BLaER1 treated with 17β-estradiol and CSF1 and Interleukin-3, amounts not matched to agents 10 nM and 100 nM (cell line): Measurements from ENCODE around the gene ABLIM2.
"Not testable (repeated sequence)": the region's sequence is repeated elsewhere in the genome, so short reads cannot be mapped to it uniquely, and the experiment has no call there.

Experiments used
- H3K27ac ChIP-seq, 11 experiments: shearing (Covaris generic); formaldehyde crosslinking; 2 replicates each; pipeline ENCODE4 v1.8.1; 2022
- H3K27me3 ChIP-seq, 11 experiments: shearing (Covaris generic); formaldehyde crosslinking; 2 replicates each; pipeline ENCODE4 v1.8.1; 2022
- H3K36me3 ChIP-seq, 11 experiments: shearing (Covaris generic); formaldehyde crosslinking; 2 replicates each; pipeline ENCODE4 v1.8.1; 2022
- H3K4me1 ChIP-seq, 10 experiments: shearing (Covaris generic); formaldehyde crosslinking; 2 replicates each; pipeline ENCODE4 v1.8.1; 2022
- H3K4me2 ChIP-seq, 11 experiments: shearing (Covaris generic); formaldehyde crosslinking; 2 replicates each; pipeline ENCODE4 v1.8.1; 2022
- H3K4me3 ChIP-seq, 10 experiments: shearing (Covaris generic); formaldehyde crosslinking; 2 replicates each; pipeline ENCODE4 v1.8.1; 2022
- H3K9ac ChIP-seq, 11 experiments: shearing (Covaris generic); formaldehyde crosslinking; 2 replicates each; pipeline ENCODE4 v1.8.1; 2022
- H3K9me3 ChIP-seq, 11 experiments: shearing (Covaris generic); formaldehyde crosslinking; replicated peaks in 1 of 11; 2 replicates each; pipeline ENCODE4 v1.8.1; 2022
- H4K20me1 ChIP-seq, 11 experiments: shearing (Covaris generic); formaldehyde crosslinking; 2 replicates each; pipeline ENCODE4 v1.8.1; 2022
- Cebpa-rat ChIP-seq, 11 experiments: shearing (Covaris generic); IDR thresholded peaks; 2 replicates each; pipeline ENCODE4 v1.8.1; 2022

ABLIM2 gene

GRCh38 chr4:8148159-8148558 is 10.5 kb downstream of the ABLIM2 start:
- peaks cover 0 to 52% (median 35%) of the 10 kb centered on the region in 10 experiments; a peak in 16 of 20 replicates for H3K4me1 ChIP-seq
- H3K27ac ChIP-seq: no peak overlapping the region
- H3K4me3 ChIP-seq: no peak overlapping the region
- H3K9ac ChIP-seq: peak overlapping the region in 1 of 11 experiments; percentile 32; a peak in 1 of 22 replicates
- no peaks in the 10 kb centered on the region for H3K9me3 ChIP-seq
- TF ChIP-seq Cebpa-rat (IDR thresholded peaks at IDR 0.05): no peak
- peaks cover 0 to 14% (median 5%) of the 10 kb centered on the region in 11 experiments; a peak in 10 of 22 replicates for H3K27me3 ChIP-seq
- peak overlapping the region; percentile 18 to 77 (median 65); a peak in 19 of 22 replicates for H3K4me2 ChIP-seq
- no peaks in the 10 kb centered on the region for H3K36me3 ChIP-seq
- peaks cover 0 to 7% (median 0%) of the 10 kb centered on the region in 11 experiments; a peak in 5 of 22 replicates for H4K20me1 ChIP-seq

GRCh38 chr4:8147231-8147970 is 11.2 kb downstream of the ABLIM2 start:
- H3K9me3 ChIP-seq: no peaks in the 10 kb centered on the region

GRCh38 chr4:8146157-8146556 is 12.5 kb downstream of the ABLIM2 start:
- Histone ChIP-seq H3K4me2 (no peak overlapping the region), H3K4me1 (peaks cover 0 to 56% (median 35%) of the 10 kb centered on the region in 10 experiments; a peak in 16 of 20 replicates), H3K9ac (no peak overlapping the region), H4K20me1 (peaks cover 0 to 7% (median 0%) of the 10 kb centered on the region in 11 experiments; a peak in 5 of 22 replicates), H3K9me3 (no peaks in the 10 kb centered on the region), H3K27me3 (peaks cover 0 to 14% (median 5%) of the 10 kb centered on the region in 11 experiments; a peak in 10 of 22 replicates), H3K27ac (no peak overlapping the region), H3K36me3 (no peaks in the 10 kb centered on the region), H3K4me3 (no peak overlapping the region)
- TF ChIP-seq Cebpa-rat (IDR thresholded peaks at IDR 0.05): no peak

More at GRCh38 chr4:8147231-8147970, 11.2 kb downstream of the ABLIM2 start:
- H3K4me3 ChIP-seq: no peak overlapping the region
- H3K4me2 ChIP-seq: peak overlapping the region; percentile 18 to 77 (median 65); a peak in 20 of 22 replicates
- H3K4me1 ChIP-seq: peaks cover 0 to 53% (median 35%) of the 10 kb centered on the region in 10 experiments; a peak in 16 of 20 replicates
- no peak overlapping the region for H3K27ac ChIP-seq
- peaks cover 0 to 7% (median 0%) of the 10 kb centered on the region in 11 experiments; a peak in 5 of 22 replicates for H4K20me1 ChIP-seq
- no peak for TF ChIP-seq Cebpa-rat (IDR thresholded peaks at IDR 0.05)
- peaks cover 0 to 14% (median 5%) of the 10 kb centered on the region in 11 experiments; a peak in 10 of 22 replicates for H3K27me3 ChIP-seq
- no peaks in the 10 kb centered on the region for H3K36me3 ChIP-seq
- H3K9ac ChIP-seq: peak overlapping the region in 3 of 11 experiments; percentile 3 to 32 (median 19); a peak in 3 of 22 replicates

- Histone ChIP-seq H3K36me3 (no peaks in the 10 kb centered on the region), H3K4me3 (no peak overlapping the region), H4K20me1 (peaks cover 0 to 7% (median 0%) of the 10 kb centered on the region in 11 experiments; a peak in 5 of 22 replicates), H3K27me3 (peaks cover 0 to 14% (median 5%) of the 10 kb centered on the region in 11 experiments; a peak in 10 of 22 replicates), H3K4me1 (peaks cover 0 to 42% (median 24%) of the 10 kb centered on the region in 10 experiments; a peak in 16 of 20 replicates), H3K27ac (no peak overlapping the region), H3K4me2 (peak overlapping the region in 4 of 11 experiments; percentile 17 to 32 (median 20); a peak in 2 of 22 replicates), H3K9ac (no peak overlapping the region), H3K9me3 (peaks cover 0 to 6% (median 0%) of the 10 kb centered on the region in 11 experiments; a peak in 2 of 22 replicates)
- no peak for TF ChIP-seq Cebpa-rat (IDR thresholded peaks at IDR 0.05)
These were observed 14.3 kb downstream of the ABLIM2 start for GRCh38 chr4:8144359-8144758.

- Histone ChIP-seq H3K27me3 (peaks cover 0 to 14% (median 5%) of the 10 kb centered on the region in 11 experiments; a peak in 10 of 22 replicates), H3K9ac (no peak overlapping the region), H3K4me3 (no peak overlapping the region), H4K20me1 (peaks cover 0 to 7% (median 0%) of the 10 kb centered on the region in 11 experiments; a peak in 5 of 22 replicates), H3K9me3 (peaks cover 0 to 6% (median 0%) of the 10 kb centered on the region in 11 experiments; a peak in 3 of 22 replicates), H3K27ac (no peak overlapping the region), H3K4me1 (peaks cover 0 to 34% (median 19%) of the 10 kb centered on the region in 10 experiments; a peak in 16 of 20 replicates), H3K36me3 (no peaks in the 10 kb centered on the region), H3K4me2 (peak overlapping the region in 4 of 11 experiments; percentile 17 to 32 (median 20); a peak in 3 of 22 replicates)
- TF ChIP-seq Cebpa-rat (IDR thresholded peaks at IDR 0.05): no peak
These were observed 15.0 kb downstream of the ABLIM2 start for GRCh38 chr4:8143392-8144140.

- Histone ChIP-seq H3K4me3 (no peak overlapping the region), H3K4me2 (no peak overlapping the region), H3K27me3 (peaks cover 0 to 12% (median 5%) of the 10 kb centered on the region in 11 experiments; a peak in 10 of 22 replicates), H4K20me1 (peaks cover 0 to 7% (median 0%) of the 10 kb centered on the region in 11 experiments; a peak in 4 of 22 replicates), H3K4me1 (peaks cover 0 to 24% (median 9%) of the 10 kb centered on the region in 10 experiments; a peak in 16 of 20 replicates), H3K9me3 (peaks cover 0 to 11% (median 6%) of the 10 kb centered on the region in 11 experiments; a peak in 5 of 22 replicates), H3K27ac (no peak overlapping the region), H3K36me3 (no peaks in the 10 kb centered on the region), H3K9ac (no peak overlapping the region)
- no peak for TF ChIP-seq Cebpa-rat (IDR thresholded peaks at IDR 0.05)
These were observed 16.1 kb downstream of the ABLIM2 start for GRCh38 chr4:8142556-8142955.

GRCh38 chr4:8141935-8142334 is 16.7 kb downstream of the ABLIM2 start:
- Histone ChIP-seq H3K9me3 (peaks cover 0 to 11% (median 7%) of the 10 kb centered on the region in 11 experiments; a peak in 5 of 22 replicates), H3K27ac (no peak overlapping the region), H4K20me1 (peaks cover 0 to 7% (median 0%) of the 10 kb centered on the region in 11 experiments; a peak in 4 of 22 replicates), H3K36me3 (no peaks in the 10 kb centered on the region), H3K4me2 (no peak overlapping the region), H3K27me3 (peaks cover 0 to 11% (median 5%) of the 10 kb centered on the region in 11 experiments; a peak in 9 of 22 replicates), H3K4me1 (peaks cover 0 to 22% (median 3%) of the 10 kb centered on the region in 10 experiments; a peak in 10 of 20 replicates), H3K9ac (no peak overlapping the region), H3K4me3 (no peak overlapping the region)
- TF ChIP-seq Cebpa-rat (IDR thresholded peaks at IDR 0.05): no peak

- H4K20me1 ChIP-seq: peaks cover 0 to 7% (median 0%) of the 10 kb centered on the region in 11 experiments; a peak in 3 of 22 replicates
- no peak overlapping the region for H3K9ac ChIP-seq
- H3K27ac ChIP-seq: no peak overlapping the region
- H3K4me1 ChIP-seq: peaks cover 0 to 26% (median 3%) of the 10 kb centered on the region in 10 experiments; a peak in 7 of 20 replicates
- peaks cover 0 to 11% (median 5%) of the 10 kb centered on the region in 11 experiments; a peak in 9 of 22 replicates for H3K27me3 ChIP-seq
- no peaks in the 10 kb centered on the region for H3K36me3 ChIP-seq
- no peak for TF ChIP-seq Cebpa-rat (IDR thresholded peaks at IDR 0.05)
- peaks cover 0 to 11% (median 7%) of the 10 kb centered on the region in 11 experiments; a peak in 5 of 22 replicates for H3K9me3 ChIP-seq
- H3K4me2 ChIP-seq: no peak overlapping the region
- no peak overlapping the region for H3K4me3 ChIP-seq
These were observed 17.7 kb downstream of the ABLIM2 start for GRCh38 chr4:8140915-8141314.

GRCh38 chr4:8139726-8140125 is 18.9 kb downstream of the ABLIM2 start:
- H4K20me1 ChIP-seq, H3K4me3 ChIP-seq, H3K4me2 ChIP-seq, H3K27me3 ChIP-seq, H3K9ac ChIP-seq, H3K27ac ChIP-seq, H3K36me3 ChIP-seq: not testable (repeated sequence)
- peaks cover 0 to 11% (median 7%) of the 10 kb centered on the region in 11 experiments; a peak in 5 of 22 replicates for H3K9me3 ChIP-seq
- peaks cover 0 to 38% (median 11%) of the 10 kb centered on the region in 10 experiments; a peak in 16 of 20 replicates for H3K4me1 ChIP-seq
